Measurements from ENCODE around the gene LRMDA. TPM values are rescaled to one million over a fixed set of nuclear protein-coding genes. Genes with fewer than 3 reads are reported as not detected.

LRMDA gene
- total and polyA plus RNA-seq, 2 donors from 2014 or later = 23.2 to 48.6 TPM

DNA sequence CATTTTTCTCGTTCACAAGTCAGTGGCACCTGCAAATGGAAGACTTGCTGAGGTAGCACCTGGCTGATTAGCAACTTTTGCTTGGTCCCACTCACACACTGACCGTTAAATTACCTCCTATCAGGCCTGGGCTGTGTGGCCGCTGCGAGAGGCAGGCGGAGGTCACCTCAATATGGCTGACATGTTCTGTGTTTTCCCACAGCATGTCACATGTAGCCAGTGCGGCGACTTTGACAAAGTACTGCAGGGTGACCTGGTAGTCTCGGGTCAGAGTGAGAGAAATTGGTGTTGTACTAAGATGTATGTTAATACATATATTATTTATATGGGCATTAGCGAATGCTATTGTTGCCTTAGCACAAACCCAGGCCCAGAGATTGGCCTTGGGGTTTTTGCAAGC is 307.5 kb downstream of the LRMDA start:
- Histone ChIP-seq H3K4me1 (ENCODE audit: control insufficient read depth in 2 of 3, insufficient read depth in 2 of 3, low read depth in 1 of 3, low read length in 3 of 3) (no peaks in the 10 kb centered on the region), H3K27ac (ENCODE audit: low read depth in 2 of 2, low read length in 2 of 2) (no peak overlapping the region), H3K36me3 (ENCODE audit: control insufficient read depth in 2 of 3, insufficient read depth in 3 of 3, low read length in 3 of 3) (no peaks in the 10 kb centered on the region), H3K4me3 (ENCODE audit: low read length in 3 of 3) (no peak overlapping the region), H3K9me3 (ENCODE audit: control insufficient read depth in 2 of 3, insufficient read depth in 1 of 3, low read length in 3 of 3) (peaks cover 0 to 5% (median 0%) of the 10 kb centered on the region in 3 donors), H3K9ac (ENCODE audit: low read length in 3 of 3) (no peak overlapping the region), H3K27me3 (ENCODE audit: control insufficient read depth, insufficient read depth, low read length) (no peaks in the 10 kb centered on the region)
- DNase-seq (peak in 1 of 5 donors; percentile 24), FAIRE-seq (no peak)
- TF ChIP-seq CTCF (IDR thresholded peaks at IDR 0.05; ENCODE audit: borderline replicate concordance, extremely low read depth, insufficient read depth) = no peak
- intact Hi-C loops (cut with DNase I) = no loop called here

DNA sequence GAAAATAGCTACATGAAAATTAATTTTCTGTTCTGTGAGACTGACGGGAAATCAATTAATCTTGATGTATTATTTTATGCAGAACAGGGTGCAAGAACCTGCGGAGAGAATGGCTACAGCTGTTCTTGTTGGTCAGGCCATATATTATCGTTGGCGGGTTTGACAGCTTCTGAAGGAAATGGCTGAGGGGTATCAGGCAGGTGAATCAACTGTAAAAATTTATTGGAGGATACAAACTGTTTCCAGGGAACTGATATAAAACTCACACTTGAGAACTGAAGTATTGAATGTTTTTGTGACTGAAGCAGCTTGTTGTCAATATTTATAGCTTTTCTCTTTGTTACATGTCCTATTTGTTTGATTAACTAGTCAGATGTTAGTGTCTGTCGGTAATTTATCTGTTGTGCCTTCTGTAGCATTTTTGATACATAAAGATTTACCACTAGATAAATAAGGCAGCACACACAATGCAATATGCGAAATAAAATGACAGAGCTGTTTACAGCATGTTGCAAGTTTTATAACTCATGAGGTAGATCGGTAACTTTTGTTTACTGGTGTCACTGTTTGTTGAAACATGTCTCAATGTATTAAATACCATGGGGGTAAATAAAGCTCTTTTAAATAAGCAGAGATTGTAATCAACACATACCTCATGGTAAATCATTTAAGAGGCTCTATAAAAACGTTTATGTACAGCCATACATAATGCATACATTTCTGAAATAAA is 308.2 kb downstream of the LRMDA start:
- FAIRE-seq = no peak

GRCh38 chr10:75740541-75740940 is 309.1 kb downstream of the LRMDA start:
- Histone ChIP-seq H3K9me3 (ENCODE audit: control insufficient read depth in 2 of 3, insufficient read depth in 1 of 3, low read length in 3 of 3) (peaks cover 0 to 5% (median 0%) of the 10 kb centered on the region in 3 donors), H3K27ac (ENCODE audit: low read depth in 2 of 2, low read length in 2 of 2) (no peak overlapping the region), H3K27me3 (ENCODE audit: control insufficient read depth, insufficient read depth, low read length) (no peaks in the 10 kb centered on the region), H3K36me3 (ENCODE audit: control insufficient read depth in 2 of 3, insufficient read depth in 3 of 3, low read length in 3 of 3) (no peaks in the 10 kb centered on the region), H3K4me1 (ENCODE audit: control insufficient read depth in 2 of 3, insufficient read depth in 2 of 3, low read depth in 1 of 3, low read length in 3 of 3) (no peaks in the 10 kb centered on the region), H3K9ac (ENCODE audit: low read length in 3 of 3) (no peak overlapping the region), H3K4me3 (ENCODE audit: low read length in 3 of 3) (no peak overlapping the region)
- no peak for DNase-seq
- FAIRE-seq = no peak
- intact Hi-C loops (cut with DNase I) = no loop called here
- no peak for TF ChIP-seq CTCF (IDR thresholded peaks at IDR 0.05; ENCODE audit: borderline replicate concordance, extremely low read depth, insufficient read depth)

More for the DNA sequence above, 308.2 kb downstream of the LRMDA start:
- H3K4me3 ChIP-seq (ENCODE audit: low read length in 3 of 3) = no peak overlapping the region
- no peaks in the 10 kb centered on the region for H3K4me1 ChIP-seq (ENCODE audit: control insufficient read depth in 2 of 3, insufficient read depth in 2 of 3, low read depth in 1 of 3, low read length in 3 of 3)
- H3K9ac ChIP-seq (ENCODE audit: low read length in 3 of 3) = no peak overlapping the region
- H3K27ac ChIP-seq (ENCODE audit: low read depth in 2 of 2, low read length in 2 of 2) = no peak overlapping the region
- H3K27me3 ChIP-seq (ENCODE audit: control insufficient read depth, insufficient read depth, low read length) = no peaks in the 10 kb centered on the region
- intact Hi-C loops (cut with DNase I) = no loop called here
- TF ChIP-seq CTCF (IDR thresholded peaks at IDR 0.05; ENCODE audit: borderline replicate concordance, extremely low read depth, insufficient read depth) = no peak
- H3K9me3 ChIP-seq (ENCODE audit: control insufficient read depth in 2 of 3, insufficient read depth in 1 of 3, low read length in 3 of 3) = peaks cover 0 to 5% (median 0%) of the 10 kb centered on the region in 3 donors
- no peaks in the 10 kb centered on the region for H3K36me3 ChIP-seq (ENCODE audit: control insufficient read depth in 2 of 3, insufficient read depth in 3 of 3, low read length in 3 of 3)
- DNase-seq = no peak
